GM21360 (cell line): ENCODE data around the gene ROR2.

Experiments
- ATAC-seq: cut with Tn5 transposase; IDR thresholded peaks from one replicate; pipeline ENCODE4 v1.9.1; 2021; ENCODE audit warnings: mild to moderate bottlenecking, moderate library complexity; ENCODE audit not compliant: unreplicated experiment

Gene ROR2

DNA sequence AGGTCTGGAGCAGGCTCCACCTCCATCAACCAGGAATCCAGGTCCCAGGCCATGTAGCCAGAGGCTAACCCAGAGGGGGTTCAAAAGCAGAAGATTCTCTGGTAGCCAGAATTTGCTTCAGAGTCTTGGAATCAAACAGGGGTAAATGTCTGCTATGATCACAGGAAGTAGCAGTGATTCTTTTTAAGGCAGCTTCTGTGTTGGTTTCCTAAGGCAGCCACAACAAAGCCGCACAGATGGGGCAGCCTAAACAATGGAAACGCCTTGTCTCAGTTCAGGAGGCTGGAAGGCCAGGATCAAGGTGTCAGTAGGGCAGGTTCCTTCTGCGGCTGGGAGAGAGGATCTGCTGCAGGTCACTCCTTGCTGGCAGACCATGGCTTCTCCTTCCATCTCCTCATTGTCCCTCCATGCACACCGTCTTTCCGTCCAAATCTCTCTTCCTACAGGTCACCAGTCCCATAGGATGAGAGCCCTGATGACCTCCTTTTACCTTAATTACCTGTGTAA lies 167.3 kb downstream of the ROR2 start:
- no peak for ATAC-seq

- ATAC-seq: no peak
These were observed 168.1 kb downstream of the ROR2 start for GRCh38 chr9:91781906-91782305.

DNA sequence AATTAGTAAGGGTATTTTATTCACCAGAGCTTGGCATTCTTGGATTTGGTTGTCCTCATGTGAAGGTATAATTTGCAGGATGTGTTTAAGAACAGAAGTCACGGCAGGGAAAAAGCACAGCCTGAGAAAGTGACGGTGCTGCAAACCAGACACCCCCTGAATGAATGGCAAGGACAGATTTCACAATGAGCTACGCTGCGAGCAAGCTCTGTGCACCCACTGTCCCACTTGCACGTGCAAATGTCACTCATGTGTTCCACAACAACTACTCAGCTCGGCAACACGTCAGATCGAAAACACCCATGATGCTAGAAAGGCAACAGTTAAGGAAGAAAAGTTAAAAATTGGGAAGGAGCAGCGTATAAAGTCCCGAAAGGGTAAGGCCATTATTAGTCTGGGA lies 168.9 kb downstream of the ROR2 start:
- no peak for ATAC-seq

- ATAC-seq: no peak
These were observed 172.0 kb downstream of the ROR2 start for GRCh38 chr9:91778031-91778430.

- ATAC-seq: no peak
These were observed 172.7 kb downstream of the ROR2 start for GRCh38 chr9:91777292-91777830.

GRCh38 chr9:91776409-91777291 lies 173.4 kb downstream of the ROR2 start:
- ATAC-seq: no peak

DNA sequence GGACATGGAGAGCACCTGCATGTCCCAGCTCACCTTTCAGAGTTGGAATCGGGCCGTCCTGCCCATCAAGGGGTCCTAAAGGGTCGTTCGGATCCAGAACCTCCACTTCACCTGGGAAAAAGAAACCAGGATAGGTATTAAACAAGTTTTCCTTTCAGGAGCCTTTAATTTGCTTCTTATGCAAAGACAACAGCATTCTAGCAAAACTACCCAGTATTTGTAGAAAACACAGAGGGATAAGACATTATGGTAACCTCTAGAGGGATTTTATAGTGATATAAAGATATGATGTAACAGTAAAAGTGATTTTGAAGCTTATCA lies 174.4 kb downstream of the ROR2 start:
- ATAC-seq: no peak

DNA sequence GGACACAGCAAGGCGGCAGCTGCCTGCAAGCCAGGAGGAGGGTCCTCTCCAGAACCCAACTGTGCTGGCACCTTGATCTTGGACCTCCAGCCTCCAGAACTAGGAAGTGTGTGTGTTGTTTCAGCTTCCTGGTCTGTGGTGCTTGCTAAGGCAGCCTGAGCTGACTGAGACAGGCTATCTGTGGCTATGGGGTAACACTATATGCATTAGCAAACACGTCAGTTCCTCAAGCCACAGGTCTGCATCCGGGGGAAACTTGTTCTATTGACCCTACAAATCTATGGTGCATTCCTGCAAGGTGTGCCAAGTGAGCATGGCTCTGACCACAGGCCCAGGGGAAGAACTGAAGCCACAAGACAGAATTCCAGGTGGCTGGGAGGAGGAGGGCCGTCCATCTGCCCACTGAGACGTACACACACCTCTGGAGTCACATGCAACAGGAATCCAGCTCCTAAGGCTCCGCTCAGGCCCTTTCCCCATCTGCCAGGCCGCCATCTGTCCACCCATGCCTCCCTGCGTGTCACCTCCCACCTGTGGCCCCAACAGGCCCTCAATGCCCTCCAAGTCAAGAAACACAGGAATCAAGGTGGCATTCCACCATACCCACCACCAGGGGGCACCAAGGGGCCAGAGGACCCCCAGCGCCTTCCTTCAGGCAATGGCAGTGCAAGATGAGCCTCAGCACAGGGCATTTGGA lies 174.9 kb downstream of the ROR2 start:
- no peak for ATAC-seq

- ATAC-seq: no peak
These were observed 176.9 kb downstream of the ROR2 start for GRCh38 chr9:91773156-91773555.

- ATAC-seq: no peak
These were observed 178.2 kb downstream of the ROR2 start for GRCh38 chr9:91771864-91772263.

DNA sequence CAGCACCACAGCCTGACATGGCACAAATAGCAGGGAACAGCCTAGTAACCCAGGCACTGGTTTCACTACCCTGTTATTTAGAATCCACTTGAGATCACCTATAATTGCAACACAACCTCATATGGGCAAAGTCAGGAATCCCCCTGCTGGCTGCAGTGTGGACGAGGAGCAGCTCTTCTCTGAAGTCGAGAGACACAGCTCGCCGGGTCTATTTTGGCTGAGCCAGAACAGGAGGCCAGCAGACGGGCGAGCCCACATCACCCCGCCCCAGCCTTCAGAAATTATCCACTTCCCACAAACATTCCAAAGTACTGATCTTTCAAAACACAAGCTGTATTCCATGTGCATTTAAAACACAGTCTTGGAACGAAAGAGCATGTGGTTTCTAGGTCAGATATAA lies 179.0 kb downstream of the ROR2 start:
- no peak for ATAC-seq

GRCh38 chr9:91770229-91770628 lies 179.8 kb downstream of the ROR2 start:
- ATAC-seq: no peak

DNA sequence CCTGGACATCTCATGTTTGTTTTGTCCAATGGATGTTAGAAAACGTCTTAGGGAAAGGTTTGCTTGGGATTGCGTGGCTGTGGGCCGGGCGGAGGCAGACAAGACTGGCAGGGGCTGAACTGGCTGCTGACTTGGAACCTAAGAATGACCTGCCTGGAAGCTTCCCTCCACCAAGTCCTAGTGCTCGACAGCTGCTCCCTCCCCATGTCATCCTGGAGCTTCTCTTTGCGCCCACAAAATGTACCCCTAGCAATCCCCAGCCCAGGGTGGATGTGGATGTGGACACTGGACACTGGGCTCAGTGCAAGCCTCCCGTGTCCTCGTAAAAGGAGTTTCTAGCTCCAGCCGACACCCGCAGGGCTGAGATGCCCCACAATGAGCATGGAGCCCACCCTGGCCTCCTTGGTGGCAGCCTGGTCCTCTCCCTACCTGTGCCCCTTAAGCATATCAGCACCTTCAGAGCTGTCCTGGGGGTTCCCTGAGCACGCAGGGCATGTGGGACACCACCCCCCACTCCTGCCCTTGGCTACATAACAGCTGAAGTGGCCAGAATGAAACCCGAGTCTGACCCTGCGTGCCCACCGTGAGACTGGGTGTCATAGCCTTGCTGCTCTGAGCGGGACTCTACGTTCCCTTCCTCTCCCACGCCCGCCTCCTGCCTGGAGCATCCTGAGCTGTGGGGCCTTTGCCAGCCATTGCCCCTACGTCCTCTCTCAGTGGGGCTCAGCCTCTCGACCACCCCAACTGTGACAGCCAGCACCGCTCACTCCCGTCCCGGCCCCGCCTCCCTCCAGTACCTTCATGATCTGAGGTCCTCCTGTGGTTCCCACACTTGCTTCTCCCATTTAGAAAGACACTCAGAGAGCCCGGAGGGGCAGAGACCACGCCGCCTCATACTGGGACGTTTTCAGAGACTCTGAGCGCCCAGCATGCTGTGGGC lies 180.8 kb downstream of the ROR2 start:
- ATAC-seq: no peak

DNA sequence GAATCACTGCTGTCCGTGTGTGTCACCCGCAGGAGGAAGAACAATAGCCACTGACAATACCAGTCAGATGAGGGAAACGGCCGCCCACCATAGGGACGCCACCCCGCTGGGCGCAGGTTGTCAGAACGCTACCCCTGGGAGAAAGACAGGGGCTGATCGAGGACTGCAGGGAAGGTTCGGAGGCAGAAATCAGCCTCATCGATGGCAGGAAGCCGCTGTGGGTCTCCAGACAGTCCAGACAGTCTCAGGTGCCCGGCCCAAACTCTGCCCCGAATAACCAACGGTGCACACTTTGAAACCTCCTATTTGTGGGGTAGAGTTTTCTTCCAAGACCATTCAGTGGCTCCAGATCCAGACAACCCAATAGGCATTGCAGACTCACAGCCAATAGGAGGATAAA lies 181.5 kb downstream of the ROR2 start:
- ATAC-seq: no peak

GRCh38 chr9:91766315-91767069 lies 183.5 kb downstream of the ROR2 start:
- ATAC-seq: no peak

GRCh38 chr9:91765296-91765695 lies 184.7 kb downstream of the ROR2 start:
- ATAC-seq: no peak

DNA sequence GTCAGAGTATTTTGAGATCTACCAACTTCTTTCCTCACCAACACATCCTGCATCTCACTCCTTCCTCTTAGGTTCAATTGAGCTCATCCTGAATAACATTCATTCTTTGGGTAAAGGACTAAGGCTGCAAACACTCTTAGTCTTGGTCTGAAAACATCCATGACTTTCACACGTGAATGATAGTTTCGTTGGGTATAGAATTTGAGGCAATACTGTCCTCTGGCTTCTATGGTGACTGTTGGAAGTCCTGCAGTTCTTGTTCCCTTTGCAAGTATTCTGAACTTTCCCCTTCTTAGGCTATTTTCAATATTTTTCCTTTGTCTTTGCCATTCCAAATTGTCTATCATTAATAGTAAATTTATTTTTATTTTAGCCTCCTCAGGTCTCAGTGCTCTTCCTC lies 185.4 kb downstream of the ROR2 start:
- ATAC-seq: no peak

DNA sequence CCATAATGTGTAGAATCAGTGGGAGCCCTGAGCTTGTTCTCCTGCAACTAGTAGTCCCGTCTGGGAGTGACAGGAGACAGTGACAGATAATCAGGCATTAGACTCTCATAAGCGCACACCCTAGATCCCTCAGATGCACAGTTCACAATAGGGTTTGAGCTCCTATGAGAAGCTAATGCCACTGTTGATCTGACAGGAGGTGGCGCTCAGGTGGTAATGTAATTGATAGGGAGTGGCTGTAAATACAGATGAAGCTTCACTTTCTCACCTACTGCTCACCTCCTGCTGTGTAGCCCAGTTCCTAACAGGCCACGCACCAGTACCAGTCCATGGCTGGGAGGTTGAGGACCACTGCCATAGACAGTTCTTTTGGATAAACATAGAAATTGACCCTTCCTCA lies 188.7 kb downstream of the ROR2 start:
- ATAC-seq: no peak

DNA sequence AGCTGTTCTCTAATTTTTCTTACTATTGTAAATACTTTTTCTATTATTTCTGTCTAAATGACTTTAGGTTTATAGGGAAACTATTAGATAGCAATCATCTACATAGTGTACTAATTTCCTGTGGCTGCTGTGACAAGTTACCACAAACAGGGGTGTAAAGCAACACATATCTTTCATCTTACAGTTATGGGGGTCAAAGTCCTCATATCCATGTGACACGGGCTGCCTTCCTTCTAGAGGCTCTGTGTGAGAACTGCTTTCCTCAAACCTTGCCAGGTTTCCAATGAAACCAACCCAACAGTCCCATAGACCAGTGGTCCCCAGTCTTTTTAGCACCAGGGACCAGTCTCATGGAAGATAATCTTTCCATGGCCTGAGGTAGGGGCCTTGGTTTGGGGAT lies 189.1 kb downstream of the ROR2 start:
- no peak for ATAC-seq

DNA sequence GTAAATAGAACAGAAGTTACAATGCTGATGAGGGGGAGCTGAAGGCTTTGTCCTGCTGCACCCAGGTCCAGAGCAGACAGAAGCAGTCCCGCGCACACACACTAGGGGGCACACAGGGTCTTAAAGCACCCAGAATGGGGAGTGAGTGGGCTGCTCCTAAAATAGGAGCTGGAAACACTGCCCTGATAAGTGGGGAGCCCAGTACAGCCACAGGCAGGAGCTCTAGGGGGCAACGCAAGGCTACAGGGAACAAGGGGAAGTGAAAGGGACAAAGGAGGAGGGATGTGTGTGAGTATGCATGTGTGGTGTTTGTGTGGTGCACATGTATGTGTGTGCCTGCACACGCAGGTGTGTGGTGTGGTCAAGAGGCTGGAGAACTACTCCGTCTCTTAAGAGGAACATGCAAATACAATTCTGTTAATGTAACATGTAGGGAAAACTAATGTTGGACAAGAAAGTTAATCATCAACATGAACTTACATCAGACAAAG lies 191.5 kb downstream of the ROR2 start:
- ATAC-seq: no peak
